NB4 (cell line): Measurements from ENCODE around the gene CDH23.
A peak's percentile ranks its signal among the peaks of the same experiment; 100 is the strongest.

Experiments used
- DNase-seq: peaks from one replicate; pipeline ENCODE4 v3.0.0; 2010; ENCODE audit warnings: low read depth
- H3K4me3 ChIP-seq: one replicate; pipeline ENCODE4 v1.5.1; 2011; ENCODE audit warnings: mild to moderate bottlenecking, low read depth, low read length, moderate library complexity
- MYC ChIP-seq: IDR thresholded peaks from 2 replicates; pipeline ENCODE4 v1.6.1; 2011; ENCODE audit warnings: low read depth, low read length
- POLR2A ChIP-seq: IDR thresholded peaks from 2 replicates; pipeline ENCODE4 v1.6.1; 2011; ENCODE audit warnings: mild to moderate bottlenecking; ENCODE audit not compliant: insufficient read length; ENCODE audit errors: extremely low read depth
- TF ChIP-seq, protein P1 (sequence below): IDR thresholded peaks from one replicate; pipeline ENCODE4 v1.5.1; 2012; ENCODE audit warnings: low read depth, low read length
- TF ChIP-seq, protein P2 (sequence below): IDR thresholded peaks from 2 replicates; pipeline ENCODE4 v1.6.1; 2011; ENCODE audit warnings: low read depth, low read length

Gene CDH23

DNA sequence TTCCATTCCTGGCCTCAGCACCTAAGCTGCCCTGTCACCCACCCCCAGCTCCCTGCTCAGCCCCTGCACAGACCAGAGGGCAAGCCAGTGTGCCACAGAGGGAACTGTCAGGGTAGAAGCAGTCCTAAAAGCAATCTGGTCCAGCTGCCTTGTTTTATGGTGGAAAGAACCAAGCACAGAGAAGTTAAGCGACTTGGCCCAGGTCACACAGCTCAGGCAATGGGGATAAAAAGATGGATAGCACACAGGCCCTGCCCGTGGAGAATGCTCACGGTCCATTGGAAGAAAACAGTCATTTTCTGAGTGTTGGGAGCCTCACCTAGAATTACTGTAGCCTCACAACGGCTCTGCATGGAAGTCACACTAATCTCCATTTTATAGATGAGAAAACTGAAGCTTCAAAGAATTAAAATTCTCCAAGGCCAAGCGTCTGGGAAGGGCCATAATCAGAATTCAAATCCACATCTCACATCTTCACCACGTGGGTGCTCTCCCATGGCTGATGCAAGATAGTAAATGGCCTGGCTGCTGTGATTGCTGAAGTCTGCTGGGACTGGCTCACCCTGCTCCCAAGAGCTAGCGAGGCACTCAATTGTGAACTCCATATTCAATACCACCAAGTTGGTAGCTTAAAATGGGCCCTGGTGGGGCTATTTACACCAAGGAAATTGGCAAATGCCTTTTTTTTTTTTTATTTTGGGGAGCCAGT is 296.0 kb downstream of the CDH23 start:
- no peak overlapping the region for H3K4me3 ChIP-seq
- DNase-seq, result no peak
- TF ChIP-seq, protein P1, sequence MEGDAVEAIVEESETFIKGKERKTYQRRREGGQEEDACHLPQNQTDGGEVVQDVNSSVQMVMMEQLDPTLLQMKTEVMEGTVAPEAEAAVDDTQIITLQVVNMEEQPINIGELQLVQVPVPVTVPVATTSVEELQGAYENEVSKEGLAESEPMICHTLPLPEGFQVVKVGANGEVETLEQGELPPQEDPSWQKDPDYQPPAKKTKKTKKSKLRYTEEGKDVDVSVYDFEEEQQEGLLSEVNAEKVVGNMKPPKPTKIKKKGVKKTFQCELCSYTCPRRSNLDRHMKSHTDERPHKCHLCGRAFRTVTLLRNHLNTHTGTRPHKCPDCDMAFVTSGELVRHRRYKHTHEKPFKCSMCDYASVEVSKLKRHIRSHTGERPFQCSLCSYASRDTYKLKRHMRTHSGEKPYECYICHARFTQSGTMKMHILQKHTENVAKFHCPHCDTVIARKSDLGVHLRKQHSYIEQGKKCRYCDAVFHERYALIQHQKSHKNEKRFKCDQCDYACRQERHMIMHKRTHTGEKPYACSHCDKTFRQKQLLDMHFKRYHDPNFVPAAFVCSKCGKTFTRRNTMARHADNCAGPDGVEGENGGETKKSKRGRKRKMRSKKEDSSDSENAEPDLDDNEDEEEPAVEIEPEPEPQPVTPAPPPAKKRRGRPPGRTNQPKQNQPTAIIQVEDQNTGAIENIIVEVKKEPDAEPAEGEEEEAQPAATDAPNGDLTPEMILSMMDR, result no peak

DNA sequence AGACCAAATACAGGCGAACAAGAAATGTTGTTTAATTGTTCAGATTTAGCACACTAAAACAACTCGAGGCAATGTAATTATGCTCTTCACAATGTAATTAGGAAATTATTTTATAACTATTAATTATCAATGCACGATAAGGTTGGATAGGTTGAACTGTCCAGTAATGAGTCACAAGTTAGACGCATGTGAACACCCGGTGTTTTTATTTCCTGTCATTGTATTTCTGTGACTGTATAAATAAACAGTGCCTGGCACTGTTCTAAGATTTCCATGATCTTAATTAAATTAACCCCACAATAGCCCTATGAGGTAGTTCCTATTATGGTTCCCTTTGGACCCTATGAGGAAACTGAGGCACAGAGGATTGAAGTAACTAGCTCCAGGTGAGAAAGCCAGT is 296.7 kb downstream of the CDH23 start:
- TF ChIP-seq MYC (no peak), POLR2A (no peak)
- TF ChIP-seq, protein P2, sequence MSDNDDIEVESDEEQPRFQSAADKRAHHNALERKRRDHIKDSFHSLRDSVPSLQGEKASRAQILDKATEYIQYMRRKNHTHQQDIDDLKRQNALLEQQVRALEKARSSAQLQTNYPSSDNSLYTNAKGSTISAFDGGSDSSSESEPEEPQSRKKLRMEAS, result no peak
- no peak for DNase-seq

DNA sequence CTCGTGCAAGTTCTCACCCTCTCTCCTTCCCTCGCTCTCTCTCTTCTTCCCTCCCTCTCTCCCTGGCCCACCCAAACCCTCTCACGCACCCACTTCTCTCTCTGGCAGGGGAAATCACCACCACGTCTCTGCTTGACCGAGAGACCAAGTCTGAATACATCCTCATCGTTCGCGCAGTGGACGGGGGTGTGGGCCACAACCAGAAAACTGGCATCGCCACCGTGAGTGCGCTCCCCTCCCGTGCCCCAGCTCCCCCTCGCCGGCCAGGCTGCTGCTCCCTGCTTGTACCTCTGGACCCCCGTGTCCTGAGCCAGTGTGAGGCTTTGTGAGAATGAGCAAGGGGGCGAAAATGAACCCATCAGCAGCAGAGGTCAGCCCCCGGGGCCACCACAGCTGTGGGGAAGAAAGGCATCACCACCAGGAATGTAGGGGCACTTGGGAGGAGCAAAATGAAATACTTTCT is 297.4 kb downstream of the CDH23 start:
- TF ChIP-seq, protein P1, result no peak
- TF ChIP-seq MYC, result no peak
- TF ChIP-seq POLR2A, result no peak
- TF ChIP-seq, protein P2, result no peak
- H3K4me3 ChIP-seq, result no peak overlapping the region
- no peak for DNase-seq

More for the DNA sequence above, 296.7 kb downstream of the CDH23 start:
- no peak overlapping the region for H3K4me3 ChIP-seq

DNA sequence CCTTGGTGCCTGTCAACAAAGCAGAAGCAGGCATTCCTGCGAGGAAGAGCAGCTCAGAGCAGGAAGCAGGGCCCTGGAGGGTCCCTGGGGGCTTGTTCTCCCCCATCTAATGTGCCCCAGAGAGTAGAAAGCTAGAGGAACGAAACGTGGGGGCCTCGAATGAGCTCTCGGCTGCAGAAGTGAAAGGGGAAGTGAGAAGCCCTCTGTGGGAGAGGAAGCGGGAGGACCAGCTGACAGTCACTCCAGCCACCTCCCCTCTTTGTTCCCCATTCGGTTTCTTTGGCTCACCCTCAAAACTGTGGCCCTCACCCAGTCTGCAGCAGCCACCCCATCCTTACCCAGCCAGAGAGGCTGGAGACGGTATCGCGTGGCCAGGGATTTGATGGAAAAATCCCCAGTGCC is 297.8 kb downstream of the CDH23 start:
- peak; percentile 97 for DNase-seq
- H3K4me3 ChIP-seq, result no peak overlapping the region
- TF ChIP-seq POLR2A (no peak), MYC (peak; percentile 50; the same call in 1 of the 2 replicates)
- TF ChIP-seq, protein P2, result peak; percentile 74

DNA sequence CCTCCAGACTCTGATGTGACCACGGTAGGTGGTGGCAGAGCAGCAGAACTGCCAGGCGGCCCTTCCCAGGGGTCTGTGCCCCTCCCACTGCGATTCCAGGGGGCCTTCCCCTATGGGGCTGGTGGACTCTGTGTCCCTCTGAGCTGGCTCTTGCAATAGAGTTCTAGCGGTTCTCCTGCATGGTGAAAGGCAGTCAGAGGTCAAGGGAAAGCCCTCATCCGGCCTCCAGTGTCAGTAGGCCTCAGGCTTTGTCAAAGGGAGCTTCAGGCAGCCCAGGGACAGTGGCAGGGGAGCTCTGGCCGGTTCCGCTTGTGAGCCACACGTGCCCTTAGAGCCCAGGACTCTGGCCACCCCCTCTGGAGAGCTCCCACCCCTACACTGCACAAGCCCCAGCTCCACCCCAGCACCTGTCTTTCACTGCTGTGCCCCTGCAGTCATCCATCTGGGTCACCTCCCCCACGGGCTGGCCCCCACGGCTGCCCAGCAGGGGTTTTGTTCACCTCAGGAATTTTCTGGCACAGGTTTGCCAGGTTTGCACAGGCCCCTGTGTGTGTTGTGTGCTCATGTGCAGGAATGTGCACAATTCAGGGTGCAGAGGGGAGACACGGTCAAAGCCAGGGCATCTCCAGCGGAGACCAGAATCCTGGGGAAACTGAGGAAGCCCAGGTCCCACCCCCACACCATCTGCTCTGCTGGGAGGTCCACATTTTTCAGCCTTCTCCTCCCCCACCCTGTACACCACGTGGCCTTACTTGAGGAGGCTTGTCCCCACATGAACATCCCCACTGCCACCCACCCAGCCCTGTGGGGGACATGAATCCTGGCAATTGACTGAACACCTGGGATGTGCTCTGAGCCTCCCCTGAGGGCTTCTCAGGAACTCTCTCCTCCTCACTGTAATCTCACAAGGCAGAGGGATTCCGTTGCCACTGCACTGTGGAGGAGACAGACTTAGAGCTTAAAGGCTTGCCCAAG is 299.1 kb downstream of the CDH23 start:
- TF ChIP-seq POLR2A, result no peak
- TF ChIP-seq, protein P1, result no peak
- TF ChIP-seq, protein P2, result no peak
- TF ChIP-seq MYC, result no peak
- DNase-seq, result no peak
- no peak overlapping the region for H3K4me3 ChIP-seq

DNA sequence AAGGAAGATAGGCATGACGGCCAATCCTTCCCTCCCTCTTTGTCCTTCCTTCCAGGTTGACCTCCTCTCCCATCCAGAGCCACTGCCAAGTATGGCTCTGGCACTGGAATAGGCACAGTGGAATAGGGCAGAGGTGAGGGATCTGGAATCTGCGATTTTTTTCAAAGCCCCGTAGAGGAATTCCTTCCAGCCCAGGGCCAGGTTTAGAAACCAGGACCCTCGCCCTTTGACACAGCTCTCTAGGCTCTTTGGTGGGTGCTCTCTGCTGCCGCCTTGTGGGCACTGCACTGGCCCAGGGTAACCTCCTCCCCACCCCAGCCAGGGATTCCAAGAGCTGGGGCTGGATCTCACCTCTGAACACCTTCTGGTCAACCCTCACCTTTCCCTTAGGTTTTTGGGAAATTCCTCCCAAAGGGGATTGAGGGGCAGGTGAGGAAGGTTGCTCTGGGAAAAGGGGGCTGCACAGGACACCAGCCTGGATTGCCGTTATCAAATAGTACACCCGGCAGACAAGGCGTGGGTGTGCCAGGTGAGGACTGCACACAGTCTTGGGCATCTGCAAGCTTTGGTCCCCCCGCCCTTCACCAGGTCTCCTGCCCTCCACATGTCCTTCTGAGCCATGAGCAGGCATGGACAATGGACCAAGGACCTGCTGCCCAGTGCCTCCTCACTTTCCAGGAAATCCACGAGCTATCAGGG is 300.1 kb downstream of the CDH23 start:
- peak; percentile 68 for DNase-seq
- no peak overlapping the region for H3K4me3 ChIP-seq
- TF ChIP-seq, protein P1, result peak; percentile 99
- TF ChIP-seq POLR2A, result no peak
- TF ChIP-seq, protein P2, result no peak
- no peak for TF ChIP-seq MYC
